NCI-H1417 treated with DMSO at 0.1 percent for 48 hours (cell line): Measurements from ENCODE around the gene ETNK1.
"Not testable (repeated sequence)": the region's sequence is repeated elsewhere in the genome, so short reads cannot be mapped to it uniquely, and the experiment has no call there.

Source experiments
- DNase-seq: peaks from one replicate; lab custom pipeline; 2025; lab: John Stamatoyannopoulos, UW

The ETNK1 gene, protein sequence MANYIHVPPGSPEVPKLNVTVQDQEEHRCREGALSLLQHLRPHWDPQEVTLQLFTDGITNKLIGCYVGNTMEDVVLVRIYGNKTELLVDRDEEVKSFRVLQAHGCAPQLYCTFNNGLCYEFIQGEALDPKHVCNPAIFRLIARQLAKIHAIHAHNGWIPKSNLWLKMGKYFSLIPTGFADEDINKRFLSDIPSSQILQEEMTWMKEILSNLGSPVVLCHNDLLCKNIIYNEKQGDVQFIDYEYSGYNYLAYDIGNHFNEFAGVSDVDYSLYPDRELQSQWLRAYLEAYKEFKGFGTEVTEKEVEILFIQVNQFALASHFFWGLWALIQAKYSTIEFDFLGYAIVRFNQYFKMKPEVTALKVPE

GRCh38 chr12:22624870-22625761 is at the start of gene ETNK1:
ETNK1 (plus strand) TSS chr12:22625171; CDS start chr12:22625431, 260 bp downstream.
- DNase-seq: peak; percentile 49

- DNase-seq: no peak
Measured at GRCh38 chr12:22576065-22576464, 48.9 kb upstream of the ETNK1 start.

DNA sequence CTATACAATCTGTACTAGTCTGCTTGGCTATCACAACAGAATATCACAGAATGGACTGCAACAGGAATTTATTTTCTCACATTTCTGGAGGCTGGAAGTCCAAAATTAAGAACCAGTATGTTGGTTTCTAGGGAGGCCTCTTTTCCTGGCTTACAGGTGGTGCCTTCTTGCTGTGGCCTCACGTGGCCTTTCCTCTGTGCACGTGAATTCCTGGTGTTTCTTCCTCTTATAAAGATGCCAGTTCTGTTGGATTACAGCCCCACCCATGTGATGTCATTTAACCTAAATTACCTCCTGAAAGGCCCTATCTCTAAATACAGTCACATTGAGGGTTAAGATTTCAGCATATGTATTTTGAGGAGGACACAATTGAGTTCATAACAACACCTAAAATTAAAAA is 48.5 kb upstream of the ETNK1 start:
- no peak for DNase-seq

DNA sequence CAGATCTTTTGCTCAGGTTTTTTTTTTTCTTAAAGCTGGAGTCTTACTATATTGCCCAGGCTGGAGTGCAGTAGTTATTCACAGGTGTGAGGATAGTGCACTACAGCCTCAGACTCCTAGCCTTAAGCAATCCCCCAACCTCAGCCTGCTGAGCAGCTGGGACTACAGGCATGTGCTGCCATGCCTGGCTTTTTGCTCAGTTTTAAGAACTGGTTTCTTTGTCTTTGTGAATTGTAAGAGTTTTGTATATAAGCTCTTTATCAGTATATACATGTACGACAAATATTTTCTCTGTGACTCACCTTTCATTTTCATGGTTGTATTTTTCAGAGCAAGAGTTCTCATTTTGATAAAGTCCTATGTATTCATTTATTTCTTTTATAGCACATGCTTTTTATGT is 47.3 kb upstream of the ETNK1 start:
- no peak for DNase-seq

- DNase-seq: no peak
Measured at GRCh38 chr12:22578328-22578727, 46.6 kb upstream of the ETNK1 start.

- DNase-seq: peak; percentile 87
Measured at GRCh38 chr12:22588817-22589216, 36.2 kb upstream of the ETNK1 start.

GRCh38 chr12:22593864-22594263 is 31.1 kb upstream of the ETNK1 start:
- DNase-seq: no peak

- DNase-seq: not testable (repeated sequence)
Measured at GRCh38 chr12:22597539-22597938, 27.4 kb upstream of the ETNK1 start.

GRCh38 chr12:22598141-22598762 is 26.7 kb upstream of the ETNK1 start:
- no peak for DNase-seq

GRCh38 chr12:22598763-22599161 is 26.2 kb upstream of the ETNK1 start:
- no peak for DNase-seq

- DNase-seq: no peak
Measured at GRCh38 chr12:22600181-22600580, 24.8 kb upstream of the ETNK1 start.

- no peak for DNase-seq
Measured at GRCh38 chr12:22609501-22609900, 15.5 kb upstream of the ETNK1 start.

- DNase-seq: no peak
Measured at GRCh38 chr12:22610131-22610530, 14.8 kb upstream of the ETNK1 start.

GRCh38 chr12:22612822-22613221 is 12.1 kb upstream of the ETNK1 start:
- not testable (repeated sequence) for DNase-seq

- DNase-seq: no peak
Measured at GRCh38 chr12:22615963-22616501, 8.9 kb upstream of the ETNK1 start.

DNA sequence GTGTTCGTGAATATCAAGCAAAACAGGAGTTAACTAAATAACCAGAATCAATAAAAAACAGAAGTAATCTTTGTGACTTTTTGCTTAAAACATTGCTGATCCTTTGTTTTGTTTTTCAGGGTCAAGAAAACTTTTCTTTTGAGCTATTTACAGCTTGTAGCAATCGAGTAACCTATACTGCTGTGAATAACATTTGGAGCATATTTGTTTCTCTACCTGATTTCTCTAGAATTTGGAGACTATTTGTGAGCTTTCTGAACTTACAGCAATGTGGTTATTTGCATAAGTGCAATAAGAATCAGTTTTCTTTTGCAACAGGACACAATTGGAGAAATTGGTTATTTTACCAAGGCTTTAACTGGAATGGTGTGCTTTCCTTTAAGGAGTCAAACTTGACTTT is 7.3 kb upstream of the ETNK1 start:
- no peak for DNase-seq

- peak; percentile 55 for DNase-seq
Measured at GRCh38 chr12:22624548-22624869, 462 bp upstream of the ETNK1 start.

DNA sequence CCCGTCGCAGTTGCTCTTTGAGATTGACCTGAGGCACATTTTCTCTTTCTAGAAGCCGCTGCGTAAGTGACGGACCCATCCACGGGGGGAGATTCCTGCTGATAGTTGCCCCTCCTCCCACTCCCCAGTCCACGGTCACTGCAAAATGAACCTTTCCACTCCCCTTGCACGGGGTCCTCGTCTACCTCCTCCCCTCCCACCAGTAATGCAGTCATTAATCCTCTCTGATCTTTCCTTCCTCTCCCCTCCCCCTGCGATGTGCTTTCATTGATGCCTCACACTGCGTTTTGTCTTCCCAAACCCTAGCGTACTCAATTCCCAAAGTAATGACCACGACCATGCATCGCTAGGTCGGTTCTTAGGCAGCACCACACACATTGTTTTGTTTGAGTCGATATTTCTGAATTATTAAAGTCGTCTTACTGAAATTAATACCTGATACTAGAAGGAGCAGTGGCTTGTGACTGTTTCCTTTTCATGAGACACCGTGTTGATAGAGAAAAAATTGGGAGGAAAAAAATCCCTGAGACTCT is 857 bp downstream of the ETNK1 start:
- DNase-seq: peak; percentile 34

DNA sequence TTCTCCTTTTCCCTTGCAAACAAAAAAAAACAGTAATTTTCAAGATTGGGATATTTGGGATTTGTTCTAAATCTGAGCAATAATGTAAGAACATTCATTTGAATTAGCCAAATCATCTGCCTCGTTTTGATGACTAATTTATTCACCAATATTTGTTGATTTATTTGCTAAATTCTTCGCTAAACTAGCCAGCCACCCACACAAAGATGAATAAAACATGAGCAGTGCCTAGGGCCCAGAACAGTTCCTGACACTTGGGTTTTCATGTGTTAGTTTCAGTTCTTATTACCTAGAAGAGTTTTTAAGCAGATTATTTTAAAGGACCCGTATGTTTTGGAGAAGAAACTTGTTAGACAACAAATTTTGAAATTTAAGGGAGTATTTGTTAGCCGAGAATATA is 1.4 kb downstream of the ETNK1 start:
- DNase-seq: no peak

- no peak for DNase-seq
Measured at GRCh38 chr12:22627371-22627770, 2.4 kb downstream of the ETNK1 start.

DNA sequence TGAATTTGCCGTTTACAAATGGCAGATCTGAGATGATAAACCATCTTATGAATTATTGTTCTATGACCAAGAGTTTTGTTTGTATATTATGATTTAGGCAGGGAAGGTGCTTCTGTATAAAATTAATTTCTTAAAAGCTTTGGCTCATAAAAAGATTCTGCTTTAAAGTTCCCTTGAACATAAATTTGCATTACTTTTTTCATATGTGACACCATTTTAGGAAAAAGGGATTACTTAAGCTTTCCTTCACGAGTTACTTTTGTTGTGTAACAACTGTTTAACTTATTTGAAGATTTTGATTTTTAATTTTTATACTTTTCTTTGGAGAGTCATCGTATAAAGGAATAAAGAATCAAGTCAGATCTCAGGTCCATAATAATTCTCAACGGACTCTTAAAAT is 3.3 kb downstream of the ETNK1 start:
- DNase-seq: no peak

GRCh38 chr12:22631863-22632463 is 7.0 kb downstream of the ETNK1 start:
- no peak for DNase-seq
